HG03565 (cell line): ENCODE data around the gene EEF1AKMT3.

Source experiments
- ATAC-seq: cut with Tn5 transposase; IDR thresholded peaks from one replicate; pipeline ENCODE4 v1.9.1; 2021; ENCODE audit warnings: mild to moderate bottlenecking, moderate library complexity; ENCODE audit not compliant: unreplicated experiment

Gene EEF1AKMT3

GRCh38 chr12:57750561-57751431, 21.6 kb upstream of the EEF1AKMT3 start:
- ATAC-seq, result no peak

DNA sequence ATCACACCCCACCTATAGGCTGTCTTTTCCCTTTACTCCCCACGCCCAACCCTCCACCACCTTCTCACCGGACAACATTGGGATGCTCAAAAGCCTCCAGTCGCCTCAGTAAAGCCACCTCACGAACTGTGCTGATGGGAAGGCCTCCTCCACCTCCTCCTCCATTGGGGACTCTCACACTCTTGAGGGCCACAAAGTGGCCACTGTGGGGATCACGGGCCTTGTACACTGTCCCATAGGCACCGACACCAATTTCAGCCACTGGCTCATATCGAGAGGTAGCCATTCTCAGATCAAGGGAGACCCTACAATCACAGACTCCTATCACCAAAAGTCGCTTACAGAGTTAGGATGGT, 21.0 kb upstream of the EEF1AKMT3 start:
- no peak for ATAC-seq

DNA sequence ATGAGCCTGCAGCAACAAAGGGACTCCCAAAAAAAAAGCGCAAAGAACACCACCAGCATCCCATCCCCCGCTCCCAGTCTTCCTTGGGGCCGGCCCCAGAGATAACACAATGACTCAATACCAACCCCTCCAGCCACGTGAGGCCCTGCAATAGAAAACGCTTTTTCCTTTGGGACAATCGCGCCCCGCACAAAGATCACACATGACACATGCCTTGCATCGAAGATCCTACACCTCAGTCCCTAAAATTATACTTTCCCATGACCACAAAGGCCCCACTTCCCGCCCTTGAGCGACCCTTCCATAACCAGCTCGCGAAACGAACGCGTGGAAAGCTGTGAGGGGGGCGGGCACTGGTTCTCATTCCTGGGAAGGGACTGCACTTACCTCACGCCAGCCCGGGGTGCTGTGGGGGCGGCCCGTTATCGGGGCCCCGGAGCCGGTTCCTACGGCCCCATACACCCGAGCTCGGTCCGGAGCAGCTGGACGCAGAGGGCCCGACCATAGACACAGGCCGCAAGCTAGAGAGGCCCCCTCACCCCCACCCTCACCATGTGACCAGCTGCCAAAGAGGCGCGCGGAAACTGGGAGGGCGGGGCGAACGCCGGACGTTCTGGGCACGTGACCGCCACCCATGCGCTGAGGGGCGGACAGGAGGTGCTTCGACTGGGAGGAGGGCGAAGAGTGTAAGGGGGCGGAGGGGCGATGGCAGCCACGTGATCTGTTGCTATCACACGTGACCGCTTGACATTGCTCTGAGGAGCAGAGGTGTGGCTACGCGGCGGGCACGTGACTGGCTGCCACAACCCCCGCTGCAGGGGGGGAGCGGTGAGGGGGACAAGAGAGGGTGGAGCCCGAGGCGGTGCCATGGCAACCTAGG, 20.4 kb upstream of the EEF1AKMT3 start, which contains the start of gene CDK4:
CDK4 (minus strand) TSS at position 523 of the 880 bp plus-strand sequence. CDS start 593 bp downstream, outside the sequence.
- peak; percentile 60 for ATAC-seq

DNA sequence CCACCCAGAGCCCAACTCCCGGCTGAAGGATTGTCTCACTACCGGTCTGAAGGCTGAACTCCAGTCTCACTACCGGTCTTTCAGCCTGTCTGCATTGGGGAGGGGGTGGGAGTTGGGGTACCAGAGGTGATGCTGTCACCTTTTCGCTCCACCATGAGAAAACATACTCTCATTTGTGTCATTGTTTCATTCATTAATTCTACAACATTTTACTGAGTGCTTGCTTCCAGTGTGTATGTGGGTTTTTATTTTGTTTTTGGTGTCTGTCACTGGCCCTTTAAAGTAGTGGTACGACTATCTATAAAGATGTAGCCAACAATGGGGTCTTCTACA, 19.8 kb upstream of the EEF1AKMT3 start:
- ATAC-seq, result no peak

DNA sequence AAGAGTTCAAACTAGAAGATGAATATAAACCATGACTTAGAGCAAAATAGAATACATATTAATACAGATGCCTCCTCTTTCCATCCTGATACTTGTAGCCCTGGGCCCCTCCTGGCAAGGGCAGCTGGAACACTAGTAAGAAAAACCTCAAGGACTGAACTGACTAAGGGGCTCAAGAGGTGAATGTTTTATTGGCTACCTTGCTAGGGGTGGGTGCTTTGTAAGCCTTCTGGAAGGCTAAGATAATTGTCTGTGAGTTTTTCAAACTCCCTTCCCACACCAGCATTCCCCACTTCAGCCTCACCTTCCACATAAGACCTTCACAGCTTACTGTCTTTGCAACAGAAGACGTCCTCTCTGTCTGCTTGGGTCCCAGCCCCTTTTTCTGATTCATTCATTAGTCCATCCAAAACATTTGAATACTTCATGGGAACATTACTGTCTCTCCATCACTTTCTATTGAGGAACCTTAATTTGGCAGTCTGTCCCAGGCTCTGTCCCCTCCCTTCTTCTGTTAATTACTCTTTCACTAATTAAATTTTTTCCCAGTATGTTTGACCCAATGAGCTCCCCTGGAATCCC, 18.6 kb upstream of the EEF1AKMT3 start:
- ATAC-seq, result no peak

GRCh38 chr12:57754411-57755193, 17.8 kb upstream of the EEF1AKMT3 start, which contains the start of gene MARCHF9:
TSS of gene MARCHF9 (plus strand) at chr12:57755103. CDS start at chr12:57755529, 426 bp downstream.
- peak; percentile 15 for ATAC-seq

DNA sequence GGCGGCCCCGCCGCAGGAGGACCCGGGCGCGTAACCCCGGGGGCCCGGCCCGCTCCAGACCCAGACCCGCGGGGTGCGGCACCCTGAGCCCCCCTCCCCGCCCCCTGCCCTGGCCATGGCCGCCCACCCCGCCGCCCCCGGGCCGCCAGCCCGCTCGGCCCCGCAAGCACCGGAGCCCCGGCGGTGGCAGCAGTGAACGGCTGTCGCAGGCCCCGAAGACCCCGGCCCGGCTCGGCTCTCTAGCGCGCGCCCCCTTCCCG, 17.3 kb upstream of the EEF1AKMT3 start:
- ATAC-seq, result no peak

- no peak for ATAC-seq
Observed at GRCh38 chr12:57755454-57756372, 16.7 kb upstream of the EEF1AKMT3 start.

- ATAC-seq, result no peak
Observed at GRCh38 chr12:57756406-57757341, 15.7 kb upstream of the EEF1AKMT3 start.

DNA sequence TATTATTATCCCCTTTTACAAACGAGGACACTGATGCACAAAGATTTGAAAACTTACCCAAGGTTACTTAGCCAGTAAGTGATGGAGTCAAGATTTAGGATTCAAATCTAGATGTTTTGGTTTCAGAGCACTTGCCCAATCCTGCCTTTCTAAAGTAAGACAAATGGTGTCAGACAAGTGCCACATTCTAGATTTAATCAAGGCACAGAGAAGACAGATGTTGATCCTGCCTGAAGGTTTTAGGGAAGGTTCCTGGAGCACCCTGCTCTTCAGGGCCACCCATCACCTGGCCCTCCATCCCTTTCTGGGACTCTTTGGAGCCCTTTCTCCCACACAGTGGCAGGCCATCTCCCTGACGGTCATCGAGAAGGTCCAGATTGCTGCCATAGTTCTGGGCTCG, 14.6 kb upstream of the EEF1AKMT3 start:
- no peak for ATAC-seq

- ATAC-seq, result no peak
Observed at GRCh38 chr12:57758552-57759359, 13.7 kb upstream of the EEF1AKMT3 start.

DNA sequence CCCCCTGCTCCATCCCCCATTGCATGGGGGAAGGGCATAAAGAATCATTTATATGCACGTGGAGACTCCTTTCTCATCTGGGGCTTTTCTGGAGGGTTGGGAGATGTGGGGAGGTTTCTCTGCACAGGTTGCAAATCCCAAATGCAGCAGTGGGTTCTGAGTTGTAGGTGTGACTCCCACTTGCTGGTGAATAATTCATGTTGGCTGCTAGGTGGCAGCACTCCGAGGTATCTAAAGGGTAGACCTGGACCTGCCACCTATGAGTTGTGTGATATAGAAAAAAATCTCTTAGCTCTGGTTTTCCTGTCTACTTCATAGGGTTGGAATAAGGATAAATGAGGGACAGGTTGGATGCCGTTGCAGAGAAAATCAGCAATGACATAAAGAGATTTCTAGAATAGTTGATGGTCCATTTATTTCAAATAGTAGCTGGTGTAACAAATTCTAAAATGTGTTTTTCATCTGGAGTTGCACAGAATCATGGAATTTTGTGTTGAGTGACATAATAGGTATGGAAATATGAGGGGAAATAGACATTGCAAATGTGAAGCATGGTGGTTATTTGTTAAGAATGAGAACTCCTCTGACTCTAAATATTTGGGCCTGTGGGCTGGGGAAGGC, 12.9 kb upstream of the EEF1AKMT3 start:
- no peak for ATAC-seq

GRCh38 chr12:57760347-57760982, 11.9 kb upstream of the EEF1AKMT3 start:
- no peak for ATAC-seq

GRCh38 chr12:57761391-57761998, 10.9 kb upstream of the EEF1AKMT3 start:
- no peak for ATAC-seq

GRCh38 chr12:57762463-57762862, 10.0 kb upstream of the EEF1AKMT3 start:
- no peak for ATAC-seq

DNA sequence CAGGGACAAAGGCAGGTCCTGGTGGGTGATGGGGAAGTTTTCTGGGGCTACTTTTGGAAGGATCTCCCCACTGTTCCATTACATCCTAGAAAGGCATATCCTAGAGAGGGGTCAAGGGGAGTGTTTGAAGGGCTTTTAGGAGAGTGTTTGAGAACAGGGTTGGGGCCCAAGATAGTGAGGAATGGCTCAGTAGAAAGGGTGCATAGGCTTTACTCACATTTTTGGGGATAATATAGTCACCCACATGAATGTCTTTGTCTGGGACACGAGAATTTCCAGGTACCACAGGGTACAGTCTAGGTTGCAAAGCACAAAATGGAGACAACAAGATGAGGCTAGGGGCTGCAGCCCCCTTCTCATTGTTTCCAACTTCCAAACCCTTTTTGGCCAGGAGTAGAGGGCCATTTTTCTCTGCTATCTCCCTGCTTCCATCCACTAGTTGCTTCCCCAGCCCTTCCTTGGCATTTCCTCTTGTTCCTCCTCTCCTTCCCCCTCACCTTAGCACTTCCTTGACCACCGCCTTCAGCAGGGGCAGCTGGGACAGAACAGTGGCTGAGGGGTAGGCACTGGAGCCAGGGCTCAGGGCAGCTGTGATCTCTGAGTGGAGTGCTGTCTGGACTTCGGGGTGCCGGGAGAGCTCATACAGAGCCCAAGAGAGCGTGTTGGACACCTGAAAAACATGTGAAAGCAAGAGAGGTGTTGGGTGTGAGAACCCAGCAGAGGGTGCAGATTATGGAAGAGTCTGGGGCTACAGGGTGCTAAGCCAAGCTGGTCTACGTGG, 8.3 kb upstream of the EEF1AKMT3 start:
- no peak for ATAC-seq
